Stimulated activated naive CD4-positive, alpha-beta T cell treated with Interleukin-2 at 50 U/mL for 16 hours (primary cell): ENCODE data around the gene PPP2R2D.

ENCODE experiments used
- DNase-seq: peaks from one replicate; lab custom pipeline; 2025; lab: John Stamatoyannopoulos, UW

PPP2R2D gene

DNA sequence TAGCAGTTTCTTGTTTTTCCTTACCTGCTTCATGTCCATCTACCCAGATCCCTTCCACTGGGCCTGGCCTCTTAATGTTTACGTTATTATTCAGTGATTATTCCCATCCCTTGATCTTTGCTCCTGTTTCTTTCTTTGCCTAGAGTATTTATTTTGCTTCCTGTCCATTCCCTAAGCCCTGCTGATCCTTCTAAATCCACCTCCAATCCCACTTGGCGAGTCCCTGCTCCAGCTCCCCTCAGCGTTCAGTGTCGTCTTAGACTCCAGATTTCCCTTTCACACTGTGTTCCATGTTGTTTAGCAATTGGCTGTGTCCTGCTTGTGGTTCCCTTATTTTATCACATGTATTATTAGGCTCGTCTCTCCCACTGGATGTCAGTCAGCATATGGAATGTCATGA lies 7.3 kb downstream of the PPP2R2D start:
- DNase-seq = no peak

DNA sequence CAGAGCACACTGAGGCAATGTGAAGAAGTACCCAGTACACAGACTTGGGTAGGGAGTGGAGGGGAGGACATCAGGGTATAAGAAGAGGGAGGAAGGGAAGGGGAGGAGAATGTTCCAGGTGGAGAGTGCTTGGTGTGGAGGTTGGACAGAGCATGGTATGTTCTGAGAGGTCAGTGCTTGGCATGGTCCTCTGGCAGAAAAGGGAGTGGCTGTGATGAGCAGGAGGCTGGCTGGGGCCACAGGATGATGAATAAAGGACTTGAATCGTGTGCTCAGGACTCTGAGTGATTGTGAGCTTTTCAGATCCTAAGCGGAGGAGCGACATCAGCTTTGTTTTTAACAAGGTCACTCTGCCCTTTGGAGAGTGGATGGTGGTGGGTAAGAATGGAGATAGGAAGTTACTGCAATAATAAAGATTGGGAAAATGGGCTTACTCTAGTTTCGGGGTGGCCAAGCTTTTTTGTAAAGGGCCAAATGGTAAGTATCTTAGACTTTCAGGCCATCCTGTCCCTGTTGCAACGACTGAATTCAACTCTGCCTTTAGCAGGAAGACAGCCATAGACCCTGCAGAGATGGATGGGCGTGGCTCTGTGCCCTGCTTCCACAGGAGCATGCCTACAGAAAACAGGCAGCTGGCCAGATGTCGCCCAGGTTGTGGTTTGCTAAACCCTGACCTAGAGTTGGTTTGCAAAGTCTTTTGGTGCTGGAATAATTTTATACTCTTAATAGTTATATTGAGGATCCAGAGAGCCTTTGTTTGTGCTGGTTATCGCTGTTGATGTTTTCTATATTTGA lies 8.4 kb downstream of the PPP2R2D start:
- DNase-seq = no peak

- DNase-seq = no peak
Measured at GRCh38 chr10:131909929-131910328, 9.1 kb downstream of the PPP2R2D start.

GRCh38 chr10:131910663-131911314 lies 10.0 kb downstream of the PPP2R2D start:
- no peak for DNase-seq

GRCh38 chr10:131911451-131911850 lies 10.6 kb downstream of the PPP2R2D start:
- no peak for DNase-seq

DNA sequence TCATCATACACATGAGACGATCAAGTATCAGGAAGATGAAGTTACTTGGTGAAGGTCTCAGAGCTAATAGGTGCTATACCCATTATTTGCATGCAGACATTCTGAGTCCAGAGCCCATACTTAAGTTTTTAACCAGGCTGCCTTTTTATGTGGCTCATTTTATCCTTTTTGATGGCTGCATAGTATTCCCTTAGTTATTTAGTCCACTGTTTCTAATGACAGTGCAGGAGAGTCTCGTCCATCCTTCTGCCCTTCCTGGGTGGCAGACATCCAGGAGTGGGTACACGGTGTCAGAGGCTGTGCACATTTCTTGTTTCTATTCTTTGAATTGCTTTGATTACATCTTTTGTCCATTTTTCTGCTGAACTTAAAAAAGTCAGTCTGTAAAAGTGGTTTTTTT lies 11.8 kb downstream of the PPP2R2D start:
- no peak for DNase-seq

DNA sequence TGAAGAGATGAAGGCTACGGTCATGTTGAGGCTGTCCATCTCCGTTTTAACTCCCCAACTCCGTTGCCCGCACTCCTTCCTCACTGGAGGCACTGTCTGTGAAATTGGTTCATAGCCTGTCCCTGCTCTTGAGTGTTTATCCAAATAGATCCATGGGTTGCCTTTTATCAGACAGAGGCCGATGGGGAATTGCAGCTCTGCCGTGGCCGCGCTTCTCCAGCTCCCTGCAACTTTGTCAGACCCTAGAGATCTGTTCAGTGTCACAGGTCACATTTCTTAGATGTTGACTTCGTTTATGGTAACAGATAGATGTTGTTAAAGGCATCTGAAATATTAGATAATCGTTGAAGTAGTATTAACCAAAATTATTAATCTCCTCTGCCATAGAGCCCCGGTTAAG lies 14.7 kb downstream of the PPP2R2D start:
- no peak for DNase-seq

DNA sequence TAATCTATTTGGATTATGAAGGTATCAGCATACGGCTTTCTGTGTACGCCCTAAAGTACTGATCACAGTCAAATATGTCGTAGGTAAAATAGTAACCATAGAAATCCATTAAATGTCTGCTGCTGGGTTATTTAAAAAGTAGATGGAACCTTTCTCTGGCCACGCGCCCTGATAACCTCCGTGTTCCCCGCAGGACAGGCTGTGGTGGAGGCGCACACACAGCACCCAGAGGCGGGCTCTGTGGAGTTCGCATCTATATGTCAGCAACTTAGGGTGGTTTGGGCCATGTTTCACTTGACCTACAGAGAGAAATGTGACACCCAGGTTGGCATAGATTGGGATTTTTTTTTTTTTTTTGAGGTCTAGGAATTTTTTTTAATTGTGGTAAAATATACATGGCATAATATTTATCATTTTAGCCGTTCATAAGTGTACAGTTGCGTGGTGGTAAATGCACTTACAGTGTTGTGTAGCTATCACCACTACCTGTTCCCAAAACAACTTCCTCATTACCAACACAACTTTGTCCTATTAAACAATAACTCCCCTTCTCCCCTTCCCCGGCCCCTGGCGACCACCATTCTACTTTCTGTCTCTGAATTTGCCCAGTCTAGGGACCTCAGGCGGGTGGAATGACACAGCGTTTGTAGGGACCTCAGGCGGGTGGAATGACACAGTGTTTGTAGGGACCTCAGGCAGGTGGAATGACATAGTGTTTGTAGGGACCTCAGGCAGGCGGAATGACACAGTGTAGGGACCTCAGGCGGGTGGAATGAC lies 15.4 kb downstream of the PPP2R2D start:
- DNase-seq = no peak

- DNase-seq = peak; percentile 51
Measured at GRCh38 chr10:131916767-131917160, 16.0 kb downstream of the PPP2R2D start.

GRCh38 chr10:131917496-131917895 lies 16.7 kb downstream of the PPP2R2D start:
- DNase-seq = peak; percentile 50

GRCh38 chr10:131919461-131919860 lies 18.7 kb downstream of the PPP2R2D start:
- DNase-seq = peak; percentile 44

DNA sequence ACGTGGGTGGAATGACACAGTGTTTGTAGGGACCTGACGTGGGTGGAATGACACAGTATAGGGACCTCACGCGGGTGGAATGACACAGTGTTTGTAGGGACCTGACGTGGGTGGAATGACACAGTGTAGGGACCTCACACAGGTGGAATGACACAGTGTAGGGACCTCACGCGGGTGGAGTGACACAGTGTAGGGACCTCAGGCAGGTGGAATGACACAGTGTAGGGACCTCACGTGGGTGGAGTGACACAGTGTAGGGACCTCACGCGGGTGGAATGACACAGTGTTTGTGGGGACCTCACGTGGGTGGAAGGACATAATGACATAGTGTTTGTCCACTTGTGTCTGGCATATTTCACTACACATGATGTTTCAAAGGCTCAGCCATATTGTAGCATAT lies 19.3 kb downstream of the PPP2R2D start:
- peak; percentile 66 for DNase-seq

DNA sequence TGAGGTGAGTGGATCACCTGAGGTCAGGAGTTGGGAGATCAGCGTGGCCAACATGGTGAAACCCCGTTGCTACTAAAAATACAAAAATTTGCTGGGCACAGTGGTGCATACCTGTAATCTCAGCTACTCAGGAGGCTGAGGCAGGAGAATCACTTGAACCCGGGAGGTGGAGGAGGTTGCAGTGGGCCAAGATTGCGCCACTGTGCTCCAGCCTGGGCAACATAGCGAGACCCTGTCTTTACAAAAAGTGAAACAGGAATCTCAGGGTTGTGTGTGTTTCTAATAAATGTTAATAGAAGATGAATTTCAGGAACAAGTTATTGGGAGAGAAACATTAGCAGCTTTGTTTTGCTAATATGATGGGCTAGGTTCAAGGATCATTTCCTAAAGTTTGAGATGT lies 19.9 kb downstream of the PPP2R2D start:
- no peak for DNase-seq

GRCh38 chr10:131921184-131921583 lies 20.4 kb downstream of the PPP2R2D start:
- DNase-seq = no peak

DNA sequence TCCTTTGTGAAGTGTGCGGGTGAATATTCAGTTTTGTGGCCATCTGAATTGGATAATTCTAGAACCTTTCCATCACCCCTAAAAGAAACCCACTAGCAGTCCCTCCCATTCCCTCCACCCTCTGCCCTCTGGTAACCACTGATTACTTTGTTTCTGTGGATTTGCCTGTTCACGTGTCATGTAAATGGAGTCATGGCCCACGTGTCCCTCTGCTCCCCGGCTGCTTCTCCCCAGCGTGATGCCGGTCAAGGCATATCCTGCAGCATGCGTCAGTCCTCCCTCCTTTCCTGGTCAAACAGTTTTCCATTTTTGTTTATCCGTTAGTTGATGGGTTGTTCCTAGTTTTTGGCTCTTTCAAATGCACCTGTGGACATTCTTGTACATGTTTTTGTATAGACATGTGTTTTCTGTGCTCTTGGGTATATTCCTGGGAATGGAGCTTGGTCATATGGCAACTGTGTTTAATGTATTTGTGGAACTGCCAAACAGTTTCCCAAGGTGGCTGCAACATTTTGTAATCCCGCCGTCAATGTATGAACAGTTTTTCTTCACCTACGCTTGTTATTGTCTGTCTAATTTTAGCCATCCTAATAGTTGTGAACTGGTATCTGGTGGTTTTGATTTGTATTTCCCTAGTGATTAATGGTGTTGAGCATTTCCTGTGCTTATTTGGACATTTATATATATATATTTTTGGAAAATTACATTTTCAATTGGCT lies 22.4 kb downstream of the PPP2R2D start:
- no peak for DNase-seq

DNA sequence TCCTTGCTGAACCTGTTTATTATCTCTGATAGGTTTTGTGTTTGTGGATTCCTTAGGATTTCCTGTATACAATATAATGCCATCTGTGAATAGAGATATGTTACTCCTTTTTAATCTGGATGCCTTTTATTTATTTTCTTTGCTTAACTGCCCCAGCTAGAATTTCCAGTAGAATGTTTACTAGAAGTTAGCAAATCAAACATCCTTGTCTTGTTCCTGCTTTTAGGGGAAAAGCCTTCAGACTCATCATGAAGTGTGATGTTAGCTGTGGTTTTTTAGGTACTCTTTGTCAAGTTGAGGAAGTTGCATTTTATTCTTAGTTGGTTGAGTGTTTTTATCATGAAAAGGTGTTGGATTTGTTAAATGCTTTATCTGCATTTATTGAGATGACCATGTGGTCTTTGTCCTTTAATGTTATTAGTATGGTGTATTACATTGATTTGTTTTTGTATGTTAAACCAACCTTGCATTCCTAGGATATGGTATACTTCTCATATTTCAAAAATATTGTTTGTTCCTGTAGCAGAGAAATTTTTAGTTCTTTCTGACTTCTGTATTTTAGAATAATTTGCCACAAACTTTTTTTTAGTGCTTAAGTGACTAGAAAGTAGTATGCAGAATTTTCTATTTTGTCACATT lies 24.3 kb downstream of the PPP2R2D start:
- no peak for DNase-seq

GRCh38 chr10:131925716-131926115 lies 24.9 kb downstream of the PPP2R2D start:
- no peak for DNase-seq

DNA sequence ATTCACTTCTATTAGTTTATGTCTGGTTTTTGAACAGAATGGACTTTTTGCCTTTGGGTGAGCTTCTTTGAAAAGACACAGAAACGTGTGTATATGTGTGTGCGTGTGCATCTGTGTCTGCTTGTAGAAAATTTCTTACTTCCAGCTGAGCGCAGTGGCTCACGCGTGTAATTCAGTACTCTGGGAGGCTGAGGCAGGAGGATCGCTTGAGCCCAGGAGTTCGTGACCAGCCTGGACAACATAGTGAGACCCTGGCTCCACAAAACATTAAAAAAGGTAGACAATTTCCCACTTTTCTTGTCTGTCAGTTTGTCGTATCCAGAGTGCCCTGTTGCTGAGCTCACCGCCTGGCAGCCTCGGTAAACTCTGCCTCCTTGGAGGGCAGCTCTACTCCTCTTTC lies 25.4 kb downstream of the PPP2R2D start:
- DNase-seq = no peak

GRCh38 chr10:131926743-131927595 lies 26.2 kb downstream of the PPP2R2D start:
- DNase-seq = no peak

- DNase-seq = peak; percentile 43
Measured at GRCh38 chr10:131928248-131929095, 27.7 kb downstream of the PPP2R2D start.
